Stomach (tissue), 4 donors: ENCODE results near the gene INPP5A.

ENCODE experiments used
- POLR2A ChIP-seq, 4 donors: fragments of 450-650 bp; IDR thresholded peaks; one replicate each; pipeline ENCODE4 v1.6.1; 2016; ENCODE audit warnings: antibody characterized with exemption in 4 of 4, control low read depth in 2 of 4, mild to moderate bottlenecking in 1 of 4, moderate library complexity in 1 of 4
- TF ChIP-seq, protein P1 (sequence below), 7 experiments: fragments of 450-650 bp in 4 of 7; fragments of 200-600 bp in 3 of 7; sonication (generic) in 3 of 7; IDR thresholded peaks; one replicate each; pipeline ENCODE4 v1.5.1; 2016 to 2019; ENCODE audit warnings: antibody characterized with exemption in 7 of 7, control low read depth in 2 of 7, mild to moderate bottlenecking in 1 of 7

DNA sequence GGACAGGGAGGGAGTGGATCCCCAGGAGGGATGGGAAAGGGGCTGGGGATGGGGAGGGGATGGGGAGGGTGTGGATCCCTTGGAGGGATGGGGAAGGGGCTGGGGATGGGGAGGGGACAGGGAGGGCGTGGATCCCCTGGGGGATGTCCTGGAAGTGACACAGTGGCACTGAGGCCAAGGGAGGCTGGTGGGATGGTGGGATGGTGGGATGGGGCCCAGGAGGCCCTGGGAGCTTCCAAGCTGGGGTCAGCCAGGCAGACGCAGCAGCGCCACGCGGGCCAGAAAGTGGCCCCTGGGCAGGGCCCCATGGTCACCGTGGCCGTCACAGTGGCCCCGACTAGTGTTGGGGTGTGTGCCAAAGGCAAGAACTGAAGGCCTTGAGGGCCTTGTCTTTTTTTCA, 67.8 kb downstream of the INPP5A start:
- TF ChIP-seq, protein P1, sequence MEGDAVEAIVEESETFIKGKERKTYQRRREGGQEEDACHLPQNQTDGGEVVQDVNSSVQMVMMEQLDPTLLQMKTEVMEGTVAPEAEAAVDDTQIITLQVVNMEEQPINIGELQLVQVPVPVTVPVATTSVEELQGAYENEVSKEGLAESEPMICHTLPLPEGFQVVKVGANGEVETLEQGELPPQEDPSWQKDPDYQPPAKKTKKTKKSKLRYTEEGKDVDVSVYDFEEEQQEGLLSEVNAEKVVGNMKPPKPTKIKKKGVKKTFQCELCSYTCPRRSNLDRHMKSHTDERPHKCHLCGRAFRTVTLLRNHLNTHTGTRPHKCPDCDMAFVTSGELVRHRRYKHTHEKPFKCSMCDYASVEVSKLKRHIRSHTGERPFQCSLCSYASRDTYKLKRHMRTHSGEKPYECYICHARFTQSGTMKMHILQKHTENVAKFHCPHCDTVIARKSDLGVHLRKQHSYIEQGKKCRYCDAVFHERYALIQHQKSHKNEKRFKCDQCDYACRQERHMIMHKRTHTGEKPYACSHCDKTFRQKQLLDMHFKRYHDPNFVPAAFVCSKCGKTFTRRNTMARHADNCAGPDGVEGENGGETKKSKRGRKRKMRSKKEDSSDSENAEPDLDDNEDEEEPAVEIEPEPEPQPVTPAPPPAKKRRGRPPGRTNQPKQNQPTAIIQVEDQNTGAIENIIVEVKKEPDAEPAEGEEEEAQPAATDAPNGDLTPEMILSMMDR (IDR thresholded peaks at IDR 0.05), result no peak
- TF ChIP-seq POLR2A (IDR thresholded peaks at IDR 0.05), result no peak
